DLD1 (cell line): ENCODE measurements around the gene SHE.
"Not testable (repeated sequence)": the region's sequence is repeated elsewhere in the genome, so short reads cannot be mapped to it uniquely, and the experiment has no call there.

Experiments
- in situ Hi-C: cut with HindIII; loops from 2 replicates; pipeline ENCODE4 v1.10.0; 2017; ENCODE audit warnings: low sequenced_read_pairs

The SHE gene

GRCh38 chr1:154502066-154502743, at the start of gene SHE, which contains the start of gene TDRD10:
SHE (minus strand) TSS chr1:154502412; CDS start chr1:154502026, 386 bp downstream.
TDRD10 (plus strand) TSS chr1:154502219; CDS start chr1:154506904, 4,685 bp downstream.
- in situ Hi-C loops, result no loop called here

GRCh38 chr1:154551474-154551873, 49.3 kb upstream of the SHE start:
- in situ Hi-C loops, result no loop called here

GRCh38 chr1:154550657-154551056, 48.4 kb upstream of the SHE start:
- in situ Hi-C loops, result no loop called here

GRCh38 chr1:154550070-154550469, 47.9 kb upstream of the SHE start:
- in situ Hi-C loops, result no loop called here

- in situ Hi-C loops, result no loop called here
Measured at GRCh38 chr1:154549202-154549770, 47.1 kb upstream of the SHE start.

- in situ Hi-C loops, result no loop called here
Measured at GRCh38 chr1:154548028-154548427, 45.8 kb upstream of the SHE start.

- in situ Hi-C loops, result no loop called here
Measured at GRCh38 chr1:154547105-154547732, 45.0 kb upstream of the SHE start.

- in situ Hi-C loops, result no loop called here
Measured at GRCh38 chr1:154546264-154547063, 44.3 kb upstream of the SHE start.

GRCh38 chr1:154541231-154541630, 39.0 kb upstream of the SHE start:
- in situ Hi-C loops, result no loop called here

GRCh38 chr1:154539486-154540483, 37.6 kb upstream of the SHE start:
- in situ Hi-C loops, result no loop called here

GRCh38 chr1:154536570-154536969, 34.4 kb upstream of the SHE start:
- in situ Hi-C loops, result no loop called here

GRCh38 chr1:154533952-154534844, 32.0 kb upstream of the SHE start:
- in situ Hi-C loops, result no loop called here

GRCh38 chr1:154531950-154532349, 29.7 kb upstream of the SHE start:
- in situ Hi-C loops, result not testable (repeated sequence)

- in situ Hi-C loops, result no loop called here
Measured at GRCh38 chr1:154529308-154529707, 27.1 kb upstream of the SHE start.

GRCh38 chr1:154527192-154527591, 25.0 kb upstream of the SHE start:
- in situ Hi-C loops, result no loop called here

- in situ Hi-C loops, result no loop called here
Measured at GRCh38 chr1:154524881-154525280, 22.7 kb upstream of the SHE start.

GRCh38 chr1:154521695-154522094, 19.5 kb upstream of the SHE start:
- in situ Hi-C loops, result no loop called here

- in situ Hi-C loops, result no loop called here
Measured at GRCh38 chr1:154520333-154520732, 18.1 kb upstream of the SHE start.

GRCh38 chr1:154519591-154519991, 17.4 kb upstream of the SHE start:
- in situ Hi-C loops, result no loop called here
